Inflammatory macrophage (primary cell): ENCODE results near the gene ATL2.
"Not testable (repeated sequence)": the region's sequence is repeated elsewhere in the genome, so short reads cannot be mapped to it uniquely, and the experiment has no call there.

Experiments used
- DNase-seq, 2 donors: peaks; one replicate each; pipeline ENCODE4 v3.0.0-alpha.2; 2020 to 2022

ATL2 gene

GRCh38 chr2:38387887-38388286 lies 10.8 kb upstream of the ATL2 start:
- DNase-seq = no peak

GRCh38 chr2:38386821-38387220 lies 9.7 kb upstream of the ATL2 start:
- peak in 1 of 2 donors; percentile 80 for DNase-seq

GRCh38 chr2:38386377-38386776 lies 9.3 kb upstream of the ATL2 start:
- DNase-seq = peak in 1 of 2 donors; percentile 14

GRCh38 chr2:38384338-38384737 lies 7.3 kb upstream of the ATL2 start:
- no peak for DNase-seq

GRCh38 chr2:38383741-38384140 lies 6.7 kb upstream of the ATL2 start:
- DNase-seq = not testable (repeated sequence)

- no peak for DNase-seq
Measured at GRCh38 chr2:38381381-38382143, 4.5 kb upstream of the ATL2 start.

- peak; percentile 83 to 93 for DNase-seq
Measured at GRCh38 chr2:38380397-38381130, 3.5 kb upstream of the ATL2 start.

GRCh38 chr2:38376346-38377049 lies 575 bp downstream of the ATL2 start:
- DNase-seq = peak; percentile 60 to 80

- DNase-seq = no peak
Measured at GRCh38 chr2:38375696-38376345, 1.3 kb downstream of the ATL2 start.

- no peak for DNase-seq
Measured at GRCh38 chr2:38374984-38375383, 2.1 kb downstream of the ATL2 start.

- no peak for DNase-seq
Measured at GRCh38 chr2:38371235-38371634, 5.8 kb downstream of the ATL2 start.

- DNase-seq = no peak
Measured at GRCh38 chr2:38370664-38371063, 6.4 kb downstream of the ATL2 start.

GRCh38 chr2:38362232-38362631 lies 14.8 kb downstream of the ATL2 start:
- no peak for DNase-seq

- no peak for DNase-seq
Measured at GRCh38 chr2:38360177-38360576, 16.9 kb downstream of the ATL2 start.

- DNase-seq = no peak
Measured at GRCh38 chr2:38353402-38353801, 23.7 kb downstream of the ATL2 start.

- no peak for DNase-seq
Measured at GRCh38 chr2:38352336-38352735, 24.7 kb downstream of the ATL2 start.

GRCh38 chr2:38345323-38346038 lies 31.6 kb downstream of the ATL2 start:
- no peak for DNase-seq

- no peak for DNase-seq
Measured at GRCh38 chr2:38344813-38345212, 32.3 kb downstream of the ATL2 start.

GRCh38 chr2:38343212-38343611 lies 33.9 kb downstream of the ATL2 start:
- DNase-seq = no peak

GRCh38 chr2:38336621-38337020 lies 40.5 kb downstream of the ATL2 start:
- no peak for DNase-seq

GRCh38 chr2:38330754-38331153 lies 46.3 kb downstream of the ATL2 start:
- DNase-seq = no peak

- DNase-seq = no peak
Measured at GRCh38 chr2:38327580-38327979, 49.5 kb downstream of the ATL2 start.
